Omental fat pad (tissue), 4 donors: ENCODE measurements around the gene GRID1. TPM values are rescaled to one million over a fixed set of nuclear protein-coding genes. Genes with fewer than 3 reads are reported as not detected.

Experiments
- ATAC-seq: fragments of 150-250 bp; one replicate; pipeline ENCODE4 v1.9.1; 2016; ENCODE audit warnings: mild to moderate bottlenecking, moderate library complexity; ENCODE audit not compliant: low FRiP score
- DNase-seq: peaks from one replicate; pipeline ENCODE4 v3.0.0-alpha.2; 2019; ENCODE audit warnings: low spot score
- CTCF ChIP-seq, 3 donors: fragments of 450-650 bp; IDR thresholded peaks; one replicate each; pipeline ENCODE4 v1.5.1; 2016 to 2017; ENCODE audit warnings: antibody characterized with exemption in 3 of 3, mild to moderate bottlenecking in 3 of 3, moderate library complexity in 2 of 3
- total RNA-seq, 4 donors: library from RNA; depleted of rRNA; stranded (reverse); fragments of >200 nt; gene quantifications; one replicate each; pipeline ENCODE4 v1.1.0, GENCODE V29; 2016

GRID1 gene
- total RNA-seq, 4 donors from 2014 or later: 1.5 to 3.5 (median 2.4) TPM

GRCh38 chr10:85614566-85614965, 752.0 kb downstream of the GRID1 start:
- DNase-seq (no peak), ATAC-seq (no peak)
- TF ChIP-seq CTCF (IDR thresholded peaks at IDR 0.05): no peak

GRCh38 chr10:85613391-85613790, 753.2 kb downstream of the GRID1 start:
- no peak for DNase-seq
- ATAC-seq: no peak
- no peak for TF ChIP-seq CTCF (IDR thresholded peaks at IDR 0.05)

GRCh38 chr10:85612833-85613232, 753.8 kb downstream of the GRID1 start:
- ATAC-seq (no peak), DNase-seq (no peak)
- TF ChIP-seq CTCF (IDR thresholded peaks at IDR 0.05): no peak

GRCh38 chr10:85612378-85612775, 754.2 kb downstream of the GRID1 start:
- ATAC-seq (no peak), DNase-seq (no peak)
- TF ChIP-seq CTCF (IDR thresholded peaks at IDR 0.05): no peak

- TF ChIP-seq CTCF (IDR thresholded peaks at IDR 0.05): no peak
- ATAC-seq: no peak
- no peak for DNase-seq
Observed at GRCh38 chr10:85611746-85612377, 754.7 kb downstream of the GRID1 start.

- TF ChIP-seq CTCF (IDR thresholded peaks at IDR 0.05): no peak
- DNase-seq (no peak), ATAC-seq (no peak)
Observed at GRCh38 chr10:85611093-85611740, 755.4 kb downstream of the GRID1 start.
